Right cardiac atrium (tissue), 5 donors: ENCODE measurements around the gene CHAC1. TPM values are rescaled to one million over a fixed set of nuclear protein-coding genes. Genes with fewer than 3 reads are reported as not detected.

Experiments used
- ATAC-seq, 2 donors: fragments of 200-7000 bp; cut with Tn5 transposase; one replicate each; pipeline versions ENCODE4 v1.8.0 to v1.9.1; 2020; ENCODE audit warnings: moderate library complexity in 2 of 2, mild to moderate bottlenecking in 1 of 2
- DNase-seq, 3 donors: peaks; one replicate each; pipeline ENCODE4 v3.0.0-alpha.2; 2020
- H3K27ac ChIP-seq: one replicate; pipeline ENCODE4 v1.5.1; 2013; ENCODE audit warnings: mild to moderate bottlenecking, low read length, control low read depth, moderate library complexity
- H3K27me3 ChIP-seq: one replicate; pipeline ENCODE4 v1.6.1; 2013; ENCODE audit not compliant: control insufficient read depth, insufficient read depth
- H3K4me1 ChIP-seq: one replicate; pipeline ENCODE4 v1.6.1; 2013; ENCODE audit warnings: low read length; ENCODE audit not compliant: control insufficient read depth, insufficient read depth
- H3K4me3 ChIP-seq: one replicate; pipeline ENCODE4 v1.5.1; 2013; ENCODE audit warnings: low read length, control low read depth
- H3K9me3 ChIP-seq: one replicate; pipeline ENCODE4 v1.6.1; 2013; ENCODE audit warnings: low read length; ENCODE audit not compliant: control insufficient read depth
- WGBS: extraction: QIAGEN DNeasy Blood & Tissue Kit; methylation state at CpG from one replicate; pipeline ENCODE4 v1.1.7; 2013; 5-methylcytosine and 5-hydroxymethylcytosine counted together
- intact Hi-C, 4 donors: fragments of 100-400 bp; cut with DNase I; formaldehyde crosslinking; loops; one replicate each; pipeline versions ENCODE4 v1.11.0 to v1.14.0; 2022 to 2023
- polyA plus RNA-seq: library from polyadenylated mRNA; stranded (reverse); fragments of 200-250 nt; gene quantifications from one replicate; pipeline ENCODE4 v1.2.3, GENCODE V29; 2013
- total RNA-seq, 4 donors: library from RNA; stranded (reverse); fragmentation: NEBNext Ultra II Directional; extraction: Animal tissue kit (Norgen Biotek cat#: 25700); gene quantifications; one replicate each; pipeline ENCODE4 v1.2.1, GENCODE V29; 2021
- donor health status: healthy with polysubstance abuse.
- donor health status: DM: no; HTN: yes; CAD: no.
- donor health status: DM: no; HTN: no; CAD: no.
- donor health status: DM: no; HTN: yes; CAD: no; lungs with severe emphysema.
- donor health status: DM: yes; HTN: yes; CAD: no.

CHAC1 gene
- total and polyA plus RNA-seq, 5 donors, result 1.6 to 3.2 (median 1.8) TPM

GRCh38 chr15:40940296-40940801 lies 12.9 kb upstream of the CHAC1 start:
- H3K4me3 ChIP-seq, result no peak overlapping the region

GRCh38 chr15:40941068-40941527 lies 12.2 kb upstream of the CHAC1 start:
- DNase-seq (no peak), ATAC-seq (peak in 1 of 2 donors; percentile 10)
- intact Hi-C loops, result loop anchor here in 2 of 4 donors (2.0 to 10.0 kb wide), 3 partner anchors 34 to 74 kb away; no protein-coding TSS in a partner anchor
- Histone ChIP-seq H3K27ac (peak overlapping the region; percentile 39), H3K9me3 (no peaks in the 10 kb centered on the region), H3K4me3 (peak overlapping the region; percentile 70), H3K27me3 (no peaks in the 10 kb centered on the region), H3K4me1 (peaks cover 7% of the 10 kb centered on the region)
- 21% methylated on average over 7 of the region's 7 CpGs for WGBS

More at GRCh38 chr15:40940296-40940801, 12.9 kb upstream of the CHAC1 start:
- 30% methylated on average over 15 of the region's 15 CpGs for WGBS
- Histone ChIP-seq H3K27me3 (no peaks in the 10 kb centered on the region), H3K4me1 (peaks cover 7% of the 10 kb centered on the region), H3K9me3 (no peaks in the 10 kb centered on the region), H3K27ac (peak overlapping the region; percentile 39)
- DNase-seq (peak; percentile 52 to 75 (median 74)), ATAC-seq (peak; percentile 11 to 63)
- intact Hi-C loops, result loop anchor here in 2 of 4 donors (2.0 to 10.0 kb wide), 3 partner anchors 33 to 74 kb away; no protein-coding TSS in a partner anchor

GRCh38 chr15:40941528-40942336 lies 11.5 kb upstream of the CHAC1 start:
- intact Hi-C loops, result loop anchor here in 2 of 4 donors (2.0 to 10.0 kb wide), 3 partner anchors 34 to 73 kb away; no protein-coding TSS in a partner anchor
- DNase-seq (peak; percentile 82 to 92 (median 92)), ATAC-seq (peak; percentile 78)
- peak overlapping the region; percentile 70 for H3K4me3 ChIP-seq
- H3K27ac ChIP-seq, result peak overlapping the region; percentile 81
- WGBS, result under 1% methylated on average over 91 of the region's 92 CpGs
- no peaks in the 10 kb centered on the region for H3K9me3 ChIP-seq
- peaks cover 7% of the 10 kb centered on the region for H3K4me1 ChIP-seq
- no peaks in the 10 kb centered on the region for H3K27me3 ChIP-seq

GRCh38 chr15:40942337-40942854 lies 10.9 kb upstream of the CHAC1 start:
- Histone ChIP-seq H3K27ac (peak overlapping the region; percentile 81), H3K27me3 (no peaks in the 10 kb centered on the region), H3K9me3 (no peaks in the 10 kb centered on the region), H3K4me3 (peak overlapping the region; percentile 70), H3K4me1 (peaks cover 7% of the 10 kb centered on the region)
- WGBS, result 31% methylated on average over 15 of the region's 15 CpGs
- ATAC-seq (no peak), DNase-seq (peak in 1 of 3 donors; percentile 46)
- intact Hi-C loops, result loop anchor here in 2 of 4 donors (5.0 to 10.0 kb wide), 2 partner anchors 35 to 72 kb away; no protein-coding TSS in a partner anchor

- no peak overlapping the region for H3K4me3 ChIP-seq
- DNase-seq (peak in 1 of 3 donors; percentile 37), ATAC-seq (no peak)
- H3K4me1 ChIP-seq, result peaks cover 7% of the 10 kb centered on the region
- no peaks in the 10 kb centered on the region for H3K27me3 ChIP-seq
- no peaks in the 10 kb centered on the region for H3K9me3 ChIP-seq
- 75% methylated on average over 12 of the region's 12 CpGs for WGBS
- no peak overlapping the region for H3K27ac ChIP-seq
- intact Hi-C loops, result loop anchor here in 2 of 4 donors (5.0 to 10.0 kb wide), 2 partner anchors 36 to 72 kb away; no protein-coding TSS in a partner anchor
These were observed 10.4 kb upstream of the CHAC1 start for GRCh38 chr15:40942878-40943277.

GRCh38 chr15:40943764-40944365 lies 9.4 kb upstream of the CHAC1 start:
- ATAC-seq, result no peak
- intact Hi-C loops, result loop anchor here in 2 of 4 donors (5.0 to 10.0 kb wide), 2 partner anchors 37 to 71 kb away; no protein-coding TSS in a partner anchor
- DNase-seq, result peak in 1 of 3 donors; percentile 43

GRCh38 chr15:40944510-40945296 lies 8.6 kb upstream of the CHAC1 start:
- Histone ChIP-seq H3K27ac (no peak overlapping the region), H3K9me3 (no peaks in the 10 kb centered on the region), H3K4me3 (no peak overlapping the region), H3K4me1 (peaks cover 5% of the 10 kb centered on the region), H3K27me3 (no peaks in the 10 kb centered on the region)
- intact Hi-C loops, result loop anchor here in 2 of 4 donors (5.0 to 10.0 kb wide), 2 partner anchors 37 to 70 kb away; no protein-coding TSS in a partner anchor
- no peak for ATAC-seq
- peak in 1 of 3 donors; percentile 17 for DNase-seq
- WGBS, result 93% methylated on average over 11 of the region's 11 CpGs

More at GRCh38 chr15:40943764-40944365, 9.4 kb upstream of the CHAC1 start:
- 96% methylated on average over 9 of the region's 9 CpGs for WGBS
- no peaks in the 10 kb centered on the region for H3K27me3 ChIP-seq
- no peaks in the 10 kb centered on the region for H3K9me3 ChIP-seq
- no peak overlapping the region for H3K4me3 ChIP-seq
- H3K4me1 ChIP-seq, result peaks cover 5% of the 10 kb centered on the region
- H3K27ac ChIP-seq, result no peak overlapping the region

GRCh38 chr15:40948706-40949473 lies 4.4 kb upstream of the CHAC1 start:
- Histone ChIP-seq H3K4me3 (no peak overlapping the region), H3K27me3 (no peaks in the 10 kb centered on the region), H3K27ac (no peak overlapping the region), H3K9me3 (no peaks in the 10 kb centered on the region), H3K4me1 (no peaks in the 10 kb centered on the region)
- DNase-seq (no peak), ATAC-seq (no peak)
- intact Hi-C loops, result loop anchor here in 1 of 4 donors (10.0 kb wide), 1 partner anchor 66 kb away; no protein-coding TSS in a partner anchor
- WGBS, result 61% methylated on average over 21 of the region's 21 CpGs

GRCh38 chr15:40949756-40950207 lies 3.5 kb upstream of the CHAC1 start:
- Histone ChIP-seq H3K4me3 (no peak overlapping the region), H3K4me1 (no peaks in the 10 kb centered on the region), H3K27ac (no peak overlapping the region), H3K9me3 (no peaks in the 10 kb centered on the region), H3K27me3 (no peaks in the 10 kb centered on the region)
- DNase-seq (no peak), ATAC-seq (no peak)
- 64% methylated on average over 7 of the region's 7 CpGs for WGBS
- intact Hi-C loops, result loop anchor here in 2 of 4 donors (10.0 kb wide), 2 partner anchors 55 to 65 kb away; no protein-coding TSS in a partner anchor
